Hindlimb muscle (tissue), 1 donor: ENCODE results near the gene NLRC3. TPM values are rescaled to one million over a fixed set of nuclear protein-coding genes. Genes with fewer than 3 reads are reported as not detected.
A peak's percentile ranks its signal among the peaks of the same experiment; 100 is the strongest.

ENCODE experiments used
- DNase-seq: peaks from one replicate; pipeline ENCODE4 v3.0.0-alpha.2; 2013
- polyA plus RNA-seq: library from polyadenylated mRNA; unstranded; fragments of 120-200 nt; gene quantifications from one replicate; pipeline ENCODE4 v1.2.1, GENCODE V29; 2013; ENCODE audit not compliant: insufficient read length

The NLRC3 gene
- polyA plus RNA-seq, 1 donor = 0.86 TPM

- DNase-seq = no peak
These were observed 30.1 kb downstream of the NLRC3 start for GRCh38 chr16:3546986-3547682.

GRCh38 chr16:3542601-3543373, 34.4 kb downstream of the NLRC3 start:
- no peak for DNase-seq

GRCh38 chr16:3541527-3542155, 35.6 kb downstream of the NLRC3 start:
- DNase-seq = no peak

GRCh38 chr16:3538222-3538621, 39.0 kb downstream of the NLRC3 start:
- DNase-seq = no peak

GRCh38 chr16:3536851-3537250, 40.4 kb downstream of the NLRC3 start:
- peak; percentile 17 for DNase-seq

- peak; percentile 64 for DNase-seq
These were observed 40.9 kb downstream of the NLRC3 start for GRCh38 chr16:3536271-3536731.

- DNase-seq = no peak
These were observed 43.1 kb downstream of the NLRC3 start for GRCh38 chr16:3534126-3534525.

GRCh38 chr16:3532741-3533140, 44.5 kb downstream of the NLRC3 start:
- no peak for DNase-seq

- DNase-seq = no peak
These were observed 46.8 kb downstream of the NLRC3 start for GRCh38 chr16:3530371-3530914.

GRCh38 chr16:3529175-3529574, 48.0 kb downstream of the NLRC3 start:
- no peak for DNase-seq

- no peak for DNase-seq
These were observed 48.8 kb downstream of the NLRC3 start for GRCh38 chr16:3528406-3528805.

- peak; percentile 51 for DNase-seq
These were observed 49.9 kb downstream of the NLRC3 start for GRCh38 chr16:3527216-3527829.

GRCh38 chr16:3525951-3526350, 51.3 kb downstream of the NLRC3 start:
- DNase-seq = no peak

- DNase-seq = no peak
These were observed 53.9 kb downstream of the NLRC3 start for GRCh38 chr16:3523281-3523680.

- DNase-seq = peak; percentile 66
These were observed 56.4 kb downstream of the NLRC3 start for GRCh38 chr16:3520841-3521240.

- peak; percentile 85 for DNase-seq
These were observed 56.8 kb downstream of the NLRC3 start for GRCh38 chr16:3520413-3520812.

- DNase-seq = no peak
These were observed 57.6 kb downstream of the NLRC3 start for GRCh38 chr16:3519581-3519980.

GRCh38 chr16:3518986-3519348, 58.2 kb downstream of the NLRC3 start:
- no peak for DNase-seq

GRCh38 chr16:3518292-3518985, 58.8 kb downstream of the NLRC3 start:
- DNase-seq = no peak

- DNase-seq = no peak
These were observed 61.3 kb downstream of the NLRC3 start for GRCh38 chr16:3515897-3516296.

- DNase-seq = no peak
These were observed 62.6 kb downstream of the NLRC3 start for GRCh38 chr16:3514621-3515020.

- DNase-seq = no peak
These were observed 63.2 kb downstream of the NLRC3 start for GRCh38 chr16:3513892-3514583.
